ENCODE results near the gene SEPTIN1.
A peak's percentile ranks its signal among the peaks of the same experiment; 100 is the strongest.

SEPTIN1 gene

GRCh38 chr16:30375864-30376263, 6.5 kb downstream of the SEPTIN1 start:
- no peak for DNase-seq

DNA sequence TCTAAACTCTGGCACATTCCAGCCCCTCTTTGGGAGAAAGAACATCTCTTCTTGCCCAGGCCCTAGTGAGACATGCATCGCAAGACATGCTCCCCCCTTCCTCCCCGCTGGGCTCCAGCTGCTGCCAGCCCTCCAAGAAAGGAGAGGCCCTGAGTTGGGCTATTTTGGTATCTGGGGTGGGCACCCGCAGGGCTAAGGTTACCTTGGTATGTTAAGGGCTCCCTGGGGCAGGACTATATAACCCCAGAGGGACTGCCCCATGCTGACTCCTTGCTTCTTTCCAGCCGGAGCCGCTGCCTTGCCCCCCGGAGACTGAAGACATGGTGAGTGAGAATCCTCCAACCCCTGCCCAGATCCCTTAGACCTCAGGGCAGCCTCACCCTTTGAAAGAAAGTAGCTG, 7.8 kb downstream of the SEPTIN1 start, which contains the start of gene MYL11:
Gene MYL11 (plus strand): TSS at position 265 of the 400 bp plus-strand sequence. CDS start 56 bp downstream, at position 321.
- no peak for DNase-seq

DNA sequence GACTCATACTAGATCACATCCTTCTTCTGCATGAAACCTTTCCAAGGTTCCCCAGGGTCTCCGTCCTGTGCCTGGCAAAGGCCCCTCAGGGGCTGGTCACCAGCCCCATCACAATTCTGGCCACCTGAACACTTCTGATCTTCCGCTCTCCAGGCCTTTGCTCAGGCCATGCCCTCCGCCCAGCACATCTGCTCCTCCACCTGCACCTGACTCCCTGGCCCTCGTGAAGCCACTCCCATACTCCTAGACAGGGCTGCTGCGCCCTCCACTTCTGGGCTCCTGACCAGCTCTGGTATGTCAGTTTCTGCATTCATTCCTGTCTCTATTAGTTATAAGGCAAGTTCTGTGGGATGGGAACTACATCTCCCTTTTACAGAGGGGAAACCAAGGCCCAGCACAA, 9.6 kb downstream of the SEPTIN1 start:
- DNase-seq, result no peak

GRCh38 chr16:30372038-30372712, 10.2 kb downstream of the SEPTIN1 start:
- DNase-seq, result no peak

DNA sequence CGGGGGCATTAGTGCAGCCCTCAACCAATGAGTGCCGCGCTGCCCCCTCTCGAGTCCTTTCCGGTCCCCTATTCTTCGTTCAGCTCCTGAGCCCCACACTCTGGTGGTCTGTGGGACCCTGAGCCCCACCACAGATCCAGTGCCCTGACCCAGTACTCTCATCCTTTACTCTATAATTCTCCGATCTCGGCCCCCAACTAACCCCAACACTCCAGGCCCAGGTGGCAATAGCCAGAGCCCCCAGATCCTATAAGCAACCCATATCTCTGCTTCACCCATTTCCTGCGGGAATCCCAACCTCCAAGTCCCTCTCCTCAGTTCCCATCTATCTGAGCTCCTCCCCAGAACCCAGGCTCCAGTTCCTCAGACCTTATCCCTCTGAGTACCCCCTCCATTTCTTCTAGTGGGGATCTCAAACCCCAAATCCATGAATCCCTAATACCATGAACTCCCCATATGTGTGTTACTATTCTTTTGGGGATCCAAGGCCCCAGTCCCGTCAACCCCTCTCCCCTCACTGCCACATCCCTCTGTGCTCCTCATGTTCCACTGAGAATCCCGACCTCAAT, 11.0 kb downstream of the SEPTIN1 start:
- no peak for DNase-seq

DNA sequence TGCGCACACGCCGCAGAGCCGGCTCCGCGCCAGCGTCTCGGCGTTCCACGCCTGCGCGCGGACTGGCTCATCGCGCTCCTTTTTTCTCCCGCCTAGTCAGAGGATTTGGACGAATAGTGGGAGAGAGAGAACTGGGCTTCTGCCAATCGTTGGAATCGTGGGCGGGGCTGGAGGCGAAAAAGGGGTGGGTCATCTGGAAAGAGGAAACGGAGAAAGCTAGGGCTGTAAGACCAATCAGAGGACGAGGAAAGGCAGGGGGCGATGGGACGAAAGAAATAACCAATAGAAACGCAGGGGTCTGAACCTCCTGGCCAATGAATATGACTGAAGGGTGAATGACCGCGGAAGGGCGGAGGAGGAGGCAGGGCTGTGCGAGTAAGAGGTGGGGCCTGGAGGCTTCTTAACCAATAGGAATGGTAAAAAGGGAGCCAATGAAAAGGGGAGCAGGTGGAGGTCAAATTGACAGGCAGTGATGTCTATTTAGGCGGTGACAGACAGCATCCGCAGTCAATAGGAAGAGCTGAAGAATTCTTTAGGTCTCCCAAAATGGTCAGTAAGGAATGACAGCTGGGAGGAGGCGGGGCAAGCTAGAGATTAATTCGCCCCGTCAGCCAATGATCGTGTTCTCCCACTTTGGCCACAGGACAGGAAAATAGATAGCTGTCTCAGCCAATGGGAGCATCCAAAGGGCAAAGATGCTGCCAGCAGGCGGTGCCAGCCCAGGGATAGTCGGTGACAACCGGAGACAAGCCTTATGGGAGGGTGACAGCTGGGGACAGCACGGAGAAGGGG, 11.7 kb downstream of the SEPTIN1 start, which contains the start of gene TBC1D10B:
Gene TBC1D10B (minus strand): TSS at position 39 of the 792 bp plus-strand sequence. CDS start 311 bp downstream, outside the sequence.
- peak; percentile 100 for DNase-seq

- no peak for DNase-seq
Observed at GRCh38 chr16:30369938-30370455, 12.4 kb downstream of the SEPTIN1 start.

GRCh38 chr16:30369091-30369937, 13.0 kb downstream of the SEPTIN1 start:
- DNase-seq, result no peak

- DNase-seq, result no peak
Observed at GRCh38 chr16:30368792-30369090, 13.6 kb downstream of the SEPTIN1 start.

DNA sequence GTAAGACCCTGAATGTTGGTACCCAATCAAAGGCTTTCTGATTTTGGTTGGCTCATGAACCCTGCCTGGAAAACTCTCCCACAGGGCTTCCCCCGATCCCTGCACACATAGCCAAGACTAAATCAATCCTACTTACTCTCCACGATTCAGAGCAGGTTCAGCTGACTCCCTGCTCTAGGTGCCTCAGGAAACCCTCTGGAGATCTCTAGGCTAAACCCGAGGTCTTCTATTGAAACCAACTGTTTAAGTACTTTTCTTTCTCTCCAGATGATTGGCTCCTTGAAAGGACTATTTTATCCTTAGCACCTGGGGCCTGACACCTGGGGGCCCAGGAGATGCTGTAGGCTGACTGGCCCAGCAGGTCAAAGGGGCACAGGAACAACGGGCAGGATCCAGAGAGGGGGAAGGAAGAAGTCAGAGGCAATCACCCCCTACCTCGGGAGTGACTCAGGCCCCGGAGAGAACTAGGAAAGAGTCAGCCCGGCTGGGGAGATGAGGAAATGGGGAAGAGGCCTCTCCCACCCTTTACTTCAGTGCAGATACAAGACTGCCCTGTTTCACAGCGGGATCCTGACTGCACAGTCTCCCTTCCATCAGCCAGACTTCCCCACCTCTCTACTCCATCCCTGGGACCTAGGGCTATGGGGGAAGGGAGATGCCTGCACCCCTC, 14.1 kb downstream of the SEPTIN1 start:
- DNase-seq, result peak; percentile 56

DNA sequence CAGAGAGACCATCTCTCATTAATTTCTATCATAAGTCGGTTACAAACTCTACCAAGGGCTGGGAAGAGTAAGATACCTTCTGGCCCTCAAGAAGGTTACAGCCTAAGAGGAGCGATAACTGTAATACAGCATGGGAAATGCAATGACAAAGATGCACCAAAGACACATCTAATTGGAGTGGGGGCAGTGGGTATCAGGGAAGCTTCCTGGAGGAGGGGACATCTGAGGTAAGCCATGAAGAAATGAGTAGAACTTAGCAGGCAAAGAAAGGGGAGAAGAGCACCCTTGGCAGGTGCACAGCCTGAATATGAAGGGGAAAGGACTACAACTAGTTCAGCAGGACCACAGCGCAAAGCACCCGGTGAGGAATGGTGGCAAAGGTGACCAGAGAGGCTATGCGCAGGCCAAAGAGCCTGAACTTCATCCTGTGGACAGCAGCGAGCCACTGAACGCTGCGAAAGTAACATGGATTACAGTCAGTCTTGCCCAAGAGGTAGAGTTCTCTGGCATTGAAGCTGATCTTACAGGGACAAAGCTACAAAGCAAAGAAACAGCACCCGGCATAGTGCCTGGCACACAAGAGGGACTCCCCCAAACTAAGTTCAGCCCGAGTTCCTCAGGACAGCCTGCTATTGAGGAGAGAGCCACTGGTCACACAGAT, 14.9 kb downstream of the SEPTIN1 start:
- DNase-seq, result no peak

- DNase-seq, result no peak
Observed at GRCh38 chr16:30366511-30366910, 15.8 kb downstream of the SEPTIN1 start.

GRCh38 chr16:30365200-30365599, 17.2 kb downstream of the SEPTIN1 start:
- no peak for DNase-seq

DNA sequence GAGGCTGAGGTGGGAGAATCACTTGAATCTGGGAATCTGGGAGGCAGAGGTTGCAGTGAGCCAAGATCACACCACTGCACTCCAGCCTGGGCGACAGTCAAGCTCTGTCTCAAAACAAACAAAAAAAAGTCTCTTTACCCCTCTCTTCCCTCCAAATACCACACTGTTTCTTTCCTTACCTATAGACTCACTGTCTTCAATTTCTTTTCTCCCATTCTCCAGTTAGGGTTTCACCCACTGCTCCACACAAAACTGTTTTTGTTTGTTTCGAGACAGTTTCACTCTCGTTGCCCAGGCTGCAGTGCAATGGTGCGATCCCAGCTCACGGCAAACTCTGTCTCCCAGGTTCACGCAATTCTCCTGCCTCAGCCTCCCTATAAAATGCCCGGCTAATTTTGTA, 21.2 kb downstream of the SEPTIN1 start:
- no peak for DNase-seq

- no peak for DNase-seq
Observed at GRCh38 chr16:30359871-30360170, 22.5 kb downstream of the SEPTIN1 start.

- DNase-seq, result no peak
Observed at GRCh38 chr16:30358990-30359870, 23.1 kb downstream of the SEPTIN1 start.

DNA sequence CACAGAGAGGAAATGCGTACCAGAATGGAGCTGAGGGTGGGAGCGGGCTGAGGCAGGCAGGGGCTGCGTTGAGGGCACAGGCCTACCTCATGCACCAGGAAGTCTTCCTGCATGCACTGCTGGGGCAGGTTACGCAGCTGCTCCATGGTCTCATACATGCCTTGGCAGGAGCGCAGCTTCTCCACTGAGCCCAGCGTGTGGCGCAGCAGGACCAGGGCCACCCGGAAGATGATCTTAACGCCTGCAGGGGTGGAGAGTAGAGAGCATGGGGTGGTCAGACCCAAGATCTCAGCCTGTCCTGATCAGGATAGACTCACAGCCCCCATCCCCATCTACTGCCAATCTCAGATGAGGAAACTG, 23.8 kb downstream of the SEPTIN1 start:
- no peak for DNase-seq

- DNase-seq, result no peak
Observed at GRCh38 chr16:30357715-30358576, 24.4 kb downstream of the SEPTIN1 start.

- no peak for DNase-seq
Observed at GRCh38 chr16:30357085-30357714, 25.2 kb downstream of the SEPTIN1 start.
